ENCODE results near the gene RAB11FIP3. TPM values are rescaled to one million over a fixed set of nuclear protein-coding genes. Genes with fewer than 3 reads are reported as not detected.
A peak's percentile ranks its signal among the peaks of the same experiment; 100 is the strongest.

The RAB11FIP3 gene
- total and polyA plus RNA-seq, 2 of the 13 experiments (the other 11 are each of a cell fraction or from before 2014, with no cell fraction given): 34.3 to 57.6 TPM

DNA sequence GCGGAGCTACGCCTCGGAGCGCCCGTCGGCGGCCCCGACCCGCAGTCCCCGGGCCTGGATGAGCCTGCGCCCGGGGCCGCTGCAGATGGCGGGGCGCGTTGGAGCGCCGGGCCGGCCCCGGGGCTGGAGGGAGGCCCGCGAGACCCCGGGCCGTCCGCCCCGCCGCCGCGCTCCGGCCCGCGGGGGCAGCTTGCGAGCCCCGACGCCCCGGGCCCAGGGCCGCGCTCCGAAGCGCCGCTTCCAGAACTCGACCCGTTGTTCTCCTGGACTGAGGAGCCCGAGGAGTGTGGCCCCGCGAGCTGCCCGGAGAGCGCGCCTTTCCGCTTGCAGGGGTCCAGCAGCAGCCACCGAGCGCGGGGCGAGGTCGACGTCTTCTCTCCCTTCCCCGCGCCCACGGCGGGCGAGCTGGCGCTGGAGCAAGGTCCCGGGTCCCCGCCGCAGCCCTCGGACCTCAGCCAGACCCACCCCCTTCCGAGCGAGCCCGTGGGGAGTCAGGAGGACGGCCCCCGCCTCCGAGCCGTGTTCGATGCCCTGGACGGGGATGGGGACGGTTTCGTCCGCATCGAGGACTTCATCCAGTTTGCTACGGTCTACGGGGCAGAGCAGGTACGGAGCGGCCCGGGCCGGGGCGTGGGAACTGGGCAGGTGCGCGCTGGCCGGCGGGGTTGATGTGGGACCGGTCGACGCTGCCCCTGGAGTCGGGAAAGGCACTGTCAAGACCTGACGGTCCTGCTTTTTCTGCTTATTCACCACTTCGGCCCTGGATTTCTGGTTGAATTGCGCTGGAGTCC is 861 bp downstream of the RAB11FIP3 start (continued):
- TF ChIP-seq, protein P1, sequence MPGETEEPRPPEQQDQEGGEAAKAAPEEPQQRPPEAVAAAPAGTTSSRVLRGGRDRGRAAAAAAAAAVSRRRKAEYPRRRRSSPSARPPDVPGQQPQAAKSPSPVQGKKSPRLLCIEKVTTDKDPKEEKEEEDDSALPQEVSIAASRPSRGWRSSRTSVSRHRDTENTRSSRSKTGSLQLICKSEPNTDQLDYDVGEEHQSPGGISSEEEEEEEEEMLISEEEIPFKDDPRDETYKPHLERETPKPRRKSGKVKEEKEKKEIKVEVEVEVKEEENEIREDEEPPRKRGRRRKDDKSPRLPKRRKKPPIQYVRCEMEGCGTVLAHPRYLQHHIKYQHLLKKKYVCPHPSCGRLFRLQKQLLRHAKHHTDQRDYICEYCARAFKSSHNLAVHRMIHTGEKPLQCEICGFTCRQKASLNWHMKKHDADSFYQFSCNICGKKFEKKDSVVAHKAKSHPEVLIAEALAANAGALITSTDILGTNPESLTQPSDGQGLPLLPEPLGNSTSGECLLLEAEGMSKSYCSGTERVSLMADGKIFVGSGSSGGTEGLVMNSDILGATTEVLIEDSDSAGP (CRISPR knock-in tag; IDR thresholded peaks at IDR 0.05; ENCODE audit: borderline replicate concordance): peak; percentile 42; the same call in 1 of the 2 replicates
- TF ChIP-seq GZF1 (CRISPR knock-in tag; IDR thresholded peaks at IDR 0.05) (no peak), ZNF761 (CRISPR knock-in tag; conservative IDR thresholded peaks at IDR 0.05) (no peak), GATA4 (IDR thresholded peaks at IDR 0.05; ENCODE audit: borderline replicate concordance, low read depth) (no peak), MXD1 (CRISPR knock-in tag; IDR thresholded peaks at IDR 0.05) (peak; percentile 76; the same call in 1 of the 2 replicates), ZFY (CRISPR knock-in tag; IDR thresholded peaks at IDR 0.05) (peak; percentile 19; the same call in 1 of the 2 replicates), ZNF274 (CRISPR knock-in tag; IDR thresholded peaks at IDR 0.05) (0 out of 2 replicates have a peak, but pooled peaks have one; percentile 42), SOX6 (IDR thresholded peaks at IDR 0.05) (no peak), SOX6 (CRISPR knock-in tag; IDR thresholded peaks at IDR 0.05) (0 out of 2 replicates have a peak, but pooled peaks have one; percentile 27), ATRX (CRISPR knock-in tag; IDR thresholded peaks at IDR 0.05; ENCODE audit: borderline replicate concordance) (no peak), ZNF703 (CRISPR knock-in tag; IDR thresholded peaks at IDR 0.05; ENCODE audit: borderline replicate concordance) (no peak), ZC3H13 (CRISPR knock-in tag; IDR thresholded peaks at IDR 0.05) (0 out of 2 replicates have a peak, but pooled peaks have one; percentile 26), PHF5A (CRISPR knock-in tag; IDR thresholded peaks at IDR 0.05; ENCODE audit: low read depth, unreplicated experiment) (no peak), ZNF670 (CRISPR knock-in tag; IDR thresholded peaks at IDR 0.05; ENCODE audit: borderline replicate concordance) (no peak), HNRNPLL (IDR thresholded peaks at IDR 0.05; ENCODE audit: low read depth, low read length, poor library complexity, severe bottlenecking) (peak; percentile 39), JDP2 (CRISPR knock-in tag; IDR thresholded peaks at IDR 0.05; ENCODE audit: borderline replicate concordance) (no peak), ZBTB7B (CRISPR knock-in tag; IDR thresholded peaks at IDR 0.05) (no peak), ARNT2 (CRISPR knock-in tag; IDR thresholded peaks at IDR 0.05; ENCODE audit: low read depth) (peak; percentile 17; the same call in 1 of the 2 replicates), ZNF160 (CRISPR knock-in tag; IDR thresholded peaks at IDR 0.05) (no peak)
- TF ChIP-seq, protein P2, sequence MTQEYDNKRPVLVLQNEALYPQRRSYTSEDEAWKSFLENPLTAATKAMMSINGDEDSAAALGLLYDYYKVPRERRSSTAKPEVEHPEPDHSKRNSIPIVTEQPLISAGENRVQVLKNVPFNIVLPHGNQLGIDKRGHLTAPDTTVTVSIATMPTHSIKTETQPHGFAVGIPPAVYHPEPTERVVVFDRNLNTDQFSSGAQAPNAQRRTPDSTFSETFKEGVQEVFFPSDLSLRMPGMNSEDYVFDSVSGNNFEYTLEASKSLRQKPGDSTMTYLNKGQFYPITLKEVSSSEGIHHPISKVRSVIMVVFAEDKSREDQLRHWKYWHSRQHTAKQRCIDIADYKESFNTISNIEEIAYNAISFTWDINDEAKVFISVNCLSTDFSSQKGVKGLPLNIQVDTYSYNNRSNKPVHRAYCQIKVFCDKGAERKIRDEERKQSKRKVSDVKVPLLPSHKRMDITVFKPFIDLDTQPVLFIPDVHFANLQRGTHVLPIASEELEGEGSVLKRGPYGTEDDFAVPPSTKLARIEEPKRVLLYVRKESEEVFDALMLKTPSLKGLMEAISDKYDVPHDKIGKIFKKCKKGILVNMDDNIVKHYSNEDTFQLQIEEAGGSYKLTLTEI (CRISPR knock-in tag; conservative IDR thresholded peaks at IDR 0.05): no peak
- TF ChIP-seq, protein P3, sequence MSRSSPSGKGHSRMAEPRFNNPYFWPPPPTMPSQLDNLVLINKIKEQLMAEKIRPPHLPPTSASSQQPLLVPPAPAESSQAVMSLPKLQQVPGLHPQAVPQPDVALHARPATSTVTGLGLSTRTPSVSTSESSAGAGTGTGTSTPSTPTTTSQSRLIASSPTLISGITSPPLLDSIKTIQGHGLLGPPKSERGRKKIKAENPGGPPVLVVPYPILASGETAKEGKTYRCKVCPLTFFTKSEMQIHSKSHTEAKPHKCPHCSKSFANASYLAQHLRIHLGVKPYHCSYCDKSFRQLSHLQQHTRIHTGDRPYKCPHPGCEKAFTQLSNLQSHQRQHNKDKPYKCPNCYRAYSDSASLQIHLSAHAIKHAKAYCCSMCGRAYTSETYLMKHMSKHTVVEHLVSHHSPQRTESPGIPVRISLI (CRISPR knock-in tag; IDR thresholded peaks at IDR 0.05; ENCODE audit: borderline replicate concordance): no peak
- TF ChIP-seq, protein P4, sequence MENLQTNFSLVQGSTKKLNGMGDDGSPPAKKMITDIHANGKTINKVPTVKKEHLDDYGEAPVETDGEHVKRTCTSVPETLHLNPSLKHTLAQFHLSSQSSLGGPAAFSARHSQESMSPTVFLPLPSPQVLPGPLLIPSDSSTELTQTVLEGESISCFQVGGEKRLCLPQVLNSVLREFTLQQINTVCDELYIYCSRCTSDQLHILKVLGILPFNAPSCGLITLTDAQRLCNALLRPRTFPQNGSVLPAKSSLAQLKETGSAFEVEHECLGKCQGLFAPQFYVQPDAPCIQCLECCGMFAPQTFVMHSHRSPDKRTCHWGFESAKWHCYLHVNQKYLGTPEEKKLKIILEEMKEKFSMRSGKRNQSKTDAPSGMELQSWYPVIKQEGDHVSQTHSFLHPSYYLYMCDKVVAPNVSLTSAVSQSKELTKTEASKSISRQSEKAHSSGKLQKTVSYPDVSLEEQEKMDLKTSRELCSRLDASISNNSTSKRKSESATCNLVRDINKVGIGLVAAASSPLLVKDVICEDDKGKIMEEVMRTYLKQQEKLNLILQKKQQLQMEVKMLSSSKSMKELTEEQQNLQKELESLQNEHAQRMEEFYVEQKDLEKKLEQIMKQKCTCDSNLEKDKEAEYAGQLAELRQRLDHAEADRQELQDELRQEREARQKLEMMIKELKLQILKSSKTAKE (CRISPR knock-in tag; IDR thresholded peaks at IDR 0.05; ENCODE audit: borderline replicate concordance): no peak
